GM12874 (cell line): ENCODE data around the gene DIAPH3.

ENCODE experiments used
- TF ChIP-seq, protein P1 (sequence below): IDR thresholded peaks from 2 replicates; pipeline ENCODE4 v1.5.1; 2011; ENCODE audit warnings: low read depth, mild to moderate bottlenecking, control low read depth, low read length, moderate library complexity; ENCODE audit not compliant: insufficient read depth

Gene DIAPH3

GRCh38 chr13:59954601-59955000 is 209.1 kb downstream of the DIAPH3 start:
- TF ChIP-seq, protein P1, sequence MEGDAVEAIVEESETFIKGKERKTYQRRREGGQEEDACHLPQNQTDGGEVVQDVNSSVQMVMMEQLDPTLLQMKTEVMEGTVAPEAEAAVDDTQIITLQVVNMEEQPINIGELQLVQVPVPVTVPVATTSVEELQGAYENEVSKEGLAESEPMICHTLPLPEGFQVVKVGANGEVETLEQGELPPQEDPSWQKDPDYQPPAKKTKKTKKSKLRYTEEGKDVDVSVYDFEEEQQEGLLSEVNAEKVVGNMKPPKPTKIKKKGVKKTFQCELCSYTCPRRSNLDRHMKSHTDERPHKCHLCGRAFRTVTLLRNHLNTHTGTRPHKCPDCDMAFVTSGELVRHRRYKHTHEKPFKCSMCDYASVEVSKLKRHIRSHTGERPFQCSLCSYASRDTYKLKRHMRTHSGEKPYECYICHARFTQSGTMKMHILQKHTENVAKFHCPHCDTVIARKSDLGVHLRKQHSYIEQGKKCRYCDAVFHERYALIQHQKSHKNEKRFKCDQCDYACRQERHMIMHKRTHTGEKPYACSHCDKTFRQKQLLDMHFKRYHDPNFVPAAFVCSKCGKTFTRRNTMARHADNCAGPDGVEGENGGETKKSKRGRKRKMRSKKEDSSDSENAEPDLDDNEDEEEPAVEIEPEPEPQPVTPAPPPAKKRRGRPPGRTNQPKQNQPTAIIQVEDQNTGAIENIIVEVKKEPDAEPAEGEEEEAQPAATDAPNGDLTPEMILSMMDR: no peak

- TF ChIP-seq, protein P1: no peak
Observed at GRCh38 chr13:59951011-59951410, 212.7 kb downstream of the DIAPH3 start.

DNA sequence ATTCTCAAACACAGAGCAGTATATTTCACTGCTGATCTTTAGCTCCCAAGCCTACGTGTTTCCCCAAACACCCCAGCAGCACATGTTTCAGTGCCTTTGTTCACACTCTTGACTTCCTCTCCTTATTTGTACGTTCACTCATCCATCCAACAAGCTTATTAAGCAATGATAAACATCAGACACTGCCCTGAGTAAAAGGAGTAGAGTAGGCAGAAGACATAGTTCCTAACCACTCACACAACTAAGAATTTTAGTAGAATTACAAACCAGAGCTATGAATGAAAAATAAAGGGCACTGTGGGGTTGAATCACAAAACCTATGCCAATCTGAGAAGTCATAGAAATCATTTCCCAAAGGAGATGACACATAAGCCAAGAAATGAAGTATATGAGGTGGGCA is 213.5 kb downstream of the DIAPH3 start:
- TF ChIP-seq, protein P1: no peak

- TF ChIP-seq, protein P1: no peak
Observed at GRCh38 chr13:59948686-59949085, 215.0 kb downstream of the DIAPH3 start.

DNA sequence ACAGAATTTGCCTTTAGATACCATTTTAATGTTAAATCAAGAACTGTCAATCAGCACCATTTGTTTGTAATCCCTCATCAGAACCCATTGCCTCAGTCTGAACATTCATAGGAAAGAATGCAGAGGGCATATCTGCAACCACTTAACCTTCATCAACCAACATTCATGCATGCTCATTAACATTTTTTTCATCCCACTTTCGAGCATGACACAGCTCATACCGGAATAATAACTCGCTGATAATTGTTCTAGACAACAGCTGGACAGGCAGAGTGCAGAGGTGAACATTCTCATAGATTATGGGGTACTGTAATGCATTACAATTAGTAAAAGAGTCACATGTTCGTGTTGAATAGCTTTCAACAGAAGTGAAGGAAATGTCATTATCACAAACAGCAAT is 216.8 kb downstream of the DIAPH3 start:
- TF ChIP-seq, protein P1: no peak

- TF ChIP-seq, protein P1: no peak
Observed at GRCh38 chr13:59931621-59932020, 232.1 kb downstream of the DIAPH3 start.

DNA sequence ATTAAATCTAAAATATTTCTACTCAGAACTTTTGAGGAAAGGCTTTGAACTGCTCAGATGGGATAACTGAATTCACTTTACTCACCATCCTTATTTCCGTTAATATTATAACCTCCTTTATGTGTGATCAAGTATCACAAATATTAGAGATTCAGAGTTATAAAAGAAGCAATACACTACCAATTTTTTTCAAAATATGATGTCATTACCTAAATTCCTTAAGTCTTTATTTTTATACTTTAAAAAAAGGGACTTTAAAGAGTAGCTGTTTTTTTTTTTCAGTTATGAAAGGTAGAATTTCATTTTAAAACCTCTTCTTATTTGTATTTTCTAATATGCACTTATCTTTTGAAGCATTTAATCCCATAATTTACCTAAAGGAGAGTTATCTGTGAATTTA is 239.5 kb downstream of the DIAPH3 start:
- TF ChIP-seq, protein P1: no peak

DNA sequence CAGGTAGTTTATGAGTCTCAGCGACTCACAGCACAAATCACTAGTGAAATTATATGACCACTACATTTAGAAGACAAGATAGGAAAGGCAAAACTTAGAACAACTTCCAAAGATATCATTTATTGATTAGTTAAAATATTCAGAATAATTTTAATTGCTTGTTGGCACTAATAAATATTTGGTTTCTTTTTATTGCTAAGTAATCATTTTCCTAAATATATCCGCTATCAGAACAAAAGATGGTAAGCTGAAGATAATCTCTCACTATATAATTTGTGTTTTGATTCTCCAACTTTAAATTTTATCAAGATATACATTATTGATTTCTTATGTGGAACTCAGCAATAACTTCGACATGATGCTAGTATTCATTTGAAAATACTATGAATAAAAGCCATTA is 248.5 kb downstream of the DIAPH3 start:
- TF ChIP-seq, protein P1: no peak
